Measurements from ENCODE around the gene IL4R.
"Not testable (repeated sequence)": the region's sequence is repeated elsewhere in the genome, so short reads cannot be mapped to it uniquely, and the experiment has no call there.

The IL4R gene

GRCh38 chr16:27404163-27404823 lies 90.5 kb downstream of the IL4R start:
- DNase-seq, result no peak

DNA sequence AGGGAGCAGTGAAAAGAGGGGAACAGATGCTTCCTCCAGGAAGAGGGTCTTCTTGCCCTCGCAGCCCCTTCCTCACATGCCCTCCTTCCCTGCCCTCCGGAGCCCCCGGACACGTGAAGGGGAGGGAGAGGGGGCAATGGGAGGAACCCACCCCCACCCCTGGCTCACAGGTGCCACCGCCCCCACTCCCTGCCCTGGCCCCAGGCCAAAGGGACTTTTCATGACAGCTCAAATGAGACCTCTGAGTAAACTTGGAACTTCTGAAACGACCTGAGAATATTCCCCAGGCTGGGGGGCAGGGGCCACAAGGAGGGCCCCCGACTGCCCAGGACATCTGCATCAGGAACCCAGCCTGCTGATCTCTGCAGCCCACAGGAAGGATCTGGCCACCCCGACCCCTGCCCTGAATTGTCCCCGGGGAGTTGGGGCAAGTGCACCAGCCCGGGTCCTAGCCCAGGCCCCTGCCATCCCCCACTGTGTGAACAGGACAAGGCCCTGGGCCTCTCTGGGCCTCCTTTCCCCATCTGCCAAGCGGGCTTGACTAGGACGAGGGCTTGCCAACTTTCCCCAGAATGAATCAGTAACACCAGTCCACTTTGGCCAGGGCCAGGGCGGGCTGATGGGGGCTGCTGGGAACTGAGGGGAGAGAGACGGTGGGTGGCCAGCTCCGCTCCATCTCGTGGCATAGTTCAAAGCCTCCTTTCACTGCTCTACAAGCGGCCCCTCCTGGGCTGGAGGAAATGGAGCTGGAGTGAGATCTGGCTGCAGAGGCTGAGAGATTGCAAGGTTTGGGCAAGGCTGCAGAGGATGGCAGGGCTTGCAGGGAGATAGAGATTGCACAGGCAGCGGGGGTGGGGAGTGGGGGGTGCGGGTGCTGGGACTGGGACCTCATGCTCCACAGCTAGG lies 92.0 kb downstream of the IL4R start:
- DNase-seq, result no peak

- no peak for DNase-seq
Observed at GRCh38 chr16:27406511-27407128, 92.8 kb downstream of the IL4R start.

DNA sequence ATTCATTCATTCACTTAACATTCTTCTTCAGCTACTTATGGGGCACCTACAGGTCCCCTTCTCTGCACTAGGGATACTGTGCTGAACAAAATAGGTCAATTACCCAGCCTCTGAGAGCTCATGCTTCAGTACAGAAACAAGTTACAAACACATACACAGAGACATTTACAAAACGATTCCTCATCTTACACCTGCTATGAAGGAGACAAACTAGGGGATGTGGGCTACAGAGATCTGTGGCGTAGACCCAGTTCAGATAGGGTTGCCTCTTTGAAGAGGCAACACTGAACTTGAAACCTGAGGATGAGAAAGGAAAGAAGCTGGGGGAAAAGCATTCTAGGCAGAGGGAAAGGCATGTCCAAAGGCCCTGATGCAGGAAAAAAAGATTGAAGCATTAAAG lies 93.4 kb downstream of the IL4R start:
- no peak for DNase-seq

DNA sequence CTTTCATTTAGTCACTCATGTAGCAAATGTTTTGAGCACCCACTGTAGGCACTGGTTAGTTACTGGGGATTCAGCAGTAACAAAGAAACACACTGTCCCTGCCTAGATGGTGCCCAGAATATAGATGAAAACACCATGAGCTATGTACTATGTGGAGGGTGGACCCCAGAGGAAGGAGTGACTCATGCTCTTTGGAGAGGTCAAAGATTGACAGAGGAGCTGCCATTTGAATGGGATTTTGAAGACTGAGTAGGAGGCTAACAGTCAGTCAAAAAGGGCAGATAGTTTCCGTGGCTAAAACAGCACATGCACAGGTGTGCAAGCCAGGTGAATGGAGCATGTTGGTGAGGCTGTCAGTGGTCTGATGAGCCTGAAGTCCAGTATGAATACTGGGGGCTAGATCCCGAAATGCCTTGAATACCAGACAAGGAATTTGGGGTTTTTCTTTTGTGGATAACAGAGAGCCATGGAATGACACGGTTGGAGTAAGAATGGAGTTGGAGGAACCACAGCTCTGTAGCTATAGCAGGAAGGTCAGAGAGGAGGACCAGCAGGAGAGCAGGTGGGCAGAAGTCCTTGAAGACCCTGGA lies 94.3 kb downstream of the IL4R start:
- DNase-seq, result no peak

DNA sequence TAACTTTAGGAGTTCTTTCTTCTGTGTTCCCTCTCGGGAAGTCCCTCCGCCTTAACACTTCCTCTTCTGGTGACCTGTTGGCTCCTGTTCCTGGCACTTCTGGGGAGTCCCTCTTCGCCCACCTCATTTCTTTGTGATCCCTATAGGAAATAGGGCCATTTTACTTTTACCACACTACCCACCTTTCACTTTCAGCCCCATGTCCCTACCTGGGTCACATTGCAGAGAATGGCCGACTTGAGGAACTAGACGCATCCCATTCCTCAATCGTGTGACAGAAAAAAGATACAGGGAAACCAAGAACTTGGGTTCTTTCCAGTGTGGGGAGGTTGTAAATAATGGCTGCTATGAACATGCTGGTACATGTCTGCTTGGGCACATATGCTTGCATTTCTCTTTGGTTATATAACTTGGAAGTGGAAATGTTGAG lies 94.8 kb downstream of the IL4R start:
- DNase-seq, result no peak

- not testable (repeated sequence) for DNase-seq
Observed at GRCh38 chr16:27409958-27410357, 96.2 kb downstream of the IL4R start.

DNA sequence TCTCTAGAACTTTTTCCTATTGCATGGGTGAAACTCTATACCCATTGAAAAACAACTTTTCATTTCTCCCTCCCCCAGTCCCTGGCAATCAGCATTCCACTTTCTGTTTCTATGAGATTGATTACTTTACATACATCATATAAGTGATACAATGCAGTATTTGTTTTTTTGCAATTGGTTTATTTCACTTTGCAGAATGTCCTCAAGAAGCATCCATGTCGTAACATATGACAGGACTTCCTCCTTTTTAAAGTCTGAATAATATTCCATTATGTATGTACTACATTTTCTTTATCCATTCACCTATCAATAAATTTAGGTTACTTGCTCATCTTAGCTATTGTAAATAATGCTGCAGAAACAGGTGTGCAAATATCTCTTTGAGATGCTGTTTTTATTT lies 97.0 kb downstream of the IL4R start:
- DNase-seq, result no peak

DNA sequence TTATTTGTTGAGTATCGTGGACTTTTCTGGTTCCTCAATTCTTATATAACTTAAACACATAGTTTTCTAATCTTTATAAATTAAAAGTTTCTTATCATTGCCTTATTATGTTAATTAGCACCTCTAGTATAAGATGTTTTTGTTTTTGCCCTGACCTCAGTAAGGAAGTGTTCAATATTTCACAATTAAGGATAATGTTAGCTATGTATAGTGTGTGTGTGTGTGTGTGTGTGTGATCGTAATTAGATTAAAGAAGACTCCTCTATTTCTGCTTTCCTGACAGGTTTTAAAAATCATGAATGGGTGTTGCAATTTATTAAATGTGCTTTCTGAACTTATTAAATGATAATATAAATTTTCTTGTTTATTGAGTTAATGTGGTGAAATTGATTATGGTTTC lies 100.2 kb downstream of the IL4R start:
- no peak for DNase-seq
